Cortex of kidney (tissue), 1 donor: Measurements from ENCODE around the gene MRPL28.
"Not testable (repeated sequence)": the region's sequence is repeated elsewhere in the genome, so short reads cannot be mapped to it uniquely, and the experiment has no call there.

ENCODE experiments used
- DNase-seq: peaks from one replicate; lab custom pipeline; 2025; lab: John Stamatoyannopoulos, UW

The MRPL28 gene

GRCh38 chr16:373020-373598 lies 2.8 kb upstream of the MRPL28 start:
- no peak for DNase-seq

GRCh38 chr16:372302-372983 lies 2.1 kb upstream of the MRPL28 start:
- no peak for DNase-seq

GRCh38 chr16:371515-372301 lies 1.4 kb upstream of the MRPL28 start:
- DNase-seq, result no peak

GRCh38 chr16:370979-371514 lies 709 bp upstream of the MRPL28 start:
- no peak for DNase-seq

GRCh38 chr16:369866-370436 lies 387 bp downstream of the MRPL28 start:
- no peak for DNase-seq

GRCh38 chr16:369275-369865 lies 968 bp downstream of the MRPL28 start:
- DNase-seq, result no peak

- no peak for DNase-seq
These were observed 1.8 kb downstream of the MRPL28 start for GRCh38 chr16:368388-369158.

- DNase-seq, result no peak
These were observed 2.9 kb downstream of the MRPL28 start for GRCh38 chr16:367333-367903.

- no peak for DNase-seq
These were observed 3.9 kb downstream of the MRPL28 start for GRCh38 chr16:366476-366875.

- DNase-seq, result no peak
These were observed 5.5 kb downstream of the MRPL28 start for GRCh38 chr16:364595-365491.

- no peak for DNase-seq
These were observed 6.4 kb downstream of the MRPL28 start for GRCh38 chr16:363766-364490.

GRCh38 chr16:363110-363765 lies 7.1 kb downstream of the MRPL28 start:
- no peak for DNase-seq

- not testable (repeated sequence) for DNase-seq
These were observed 7.7 kb downstream of the MRPL28 start for GRCh38 chr16:362702-362999.

- DNase-seq, result no peak
These were observed 8.3 kb downstream of the MRPL28 start for GRCh38 chr16:361872-362701.

GRCh38 chr16:361341-361871 lies 8.9 kb downstream of the MRPL28 start:
- DNase-seq, result no peak

GRCh38 chr16:360698-361336 lies 9.5 kb downstream of the MRPL28 start:
- no peak for DNase-seq
